HEK293 (cell line): ENCODE data around the gene PDE4A.

Experiments
- CTCF ChIP-seq: fragments of 450-650 bp; formaldehyde crosslinking; IDR thresholded peaks from 2 replicates; pipeline ENCODE4 v1.5.1; 2016; ENCODE audit warnings: missing biosample characterization, missing genetic modification characterization
- GLI2 ChIP-seq: fragments of 450-650 bp; formaldehyde crosslinking; IDR thresholded peaks from 2 replicates; pipeline ENCODE4; 2017; ENCODE audit warnings: missing biosample characterization, missing genetic modification characterization, low read depth, borderline replicate concordance
- PRDM10 ChIP-seq: fragments of 450-650 bp; formaldehyde crosslinking; IDR thresholded peaks from 2 replicates; pipeline ENCODE4 v1.5.1; 2016; ENCODE audit warnings: missing biosample characterization, missing genetic modification characterization
- SP3 ChIP-seq: fragments of 450-650 bp; formaldehyde crosslinking; IDR thresholded peaks from 2 replicates; pipeline ENCODE4 v1.5.1; 2016; ENCODE audit warnings: missing biosample characterization, missing genetic modification characterization
- TCF7L2 ChIP-seq: IDR thresholded peaks from 2 replicates; pipeline ENCODE4 v1.6.1; 2011; ENCODE audit warnings: low read depth, mild to moderate bottlenecking, inconsistent platforms, low read length, moderate library complexity, borderline replicate concordance
- ZBTB8A ChIP-seq: fragments of 450-650 bp; formaldehyde crosslinking; IDR thresholded peaks from 2 replicates; pipeline ENCODE4 v1.5.1; 2016; ENCODE audit warnings: missing biosample characterization, missing genetic modification characterization
- ZFP3 ChIP-seq: fragments of 450-650 bp; formaldehyde crosslinking; IDR thresholded peaks from 2 replicates; pipeline ENCODE4 v1.5.1; 2016; ENCODE audit warnings: low read depth, missing biosample characterization, missing genetic modification characterization

- TF ChIP-seq CTCF (no peak), PRDM10 (tag by site-specific recombination) (no peak), SP3 (tag by site-specific recombination) (no peak), TCF7L2 (no peak), ZFP3 (tag by site-specific recombination) (no peak), GLI2 (tag by site-specific recombination) (no peak), ZBTB8A (tag by site-specific recombination) (no peak)
Measured at GRCh38 chr19:10513223-10513622, 92.9 kb downstream of the PDE4A start.
